HL-60 (cell line): ENCODE data around the gene AFAP1L2.

Source experiments
- CTCF ChIP-seq: IDR thresholded peaks from one replicate; pipeline ENCODE4 v1.5.1; 2011; ENCODE audit warnings: low read length, control low read depth, inconsistent platforms; ENCODE audit not compliant: insufficient read depth
- POLR2AphosphoS5 ChIP-seq: IDR thresholded peaks from 2 replicates; pipeline ENCODE4 v1.6.1; 2012; ENCODE audit warnings: low read depth

GRCh38 chr10:114429581-114430335 lies 25.5 kb upstream of the AFAP1L2 start:
- no peak for TF ChIP-seq CTCF
- TF ChIP-seq POLR2AphosphoS5 = no peak
